Left ventricle myocardium inferior (tissue), 1 donor: Measurements from ENCODE around the gene COPG2. TPM values are rescaled to one million over a fixed set of nuclear protein-coding genes. Genes with fewer than 3 reads are reported as not detected.
A peak's percentile ranks its signal among the peaks of the same experiment; 100 is the strongest.

Experiments
- DNase-seq: peaks from one replicate; pipeline ENCODE4 v3.0.0-alpha.2; 2020
- H3K27ac ChIP-seq: fragments of 200-600 bp; replicated peaks from 2 replicates; pipeline ENCODE4 v1.8.0; 2021
- H3K27me3 ChIP-seq: fragments of 200-600 bp; 2 replicates; pipeline ENCODE4 v1.8.0; 2021; ENCODE audit warnings: low read depth
- H3K36me3 ChIP-seq: fragments of 200-600 bp; 2 replicates; pipeline ENCODE4 v1.8.0; 2021
- H3K4me1 ChIP-seq: fragments of 200-600 bp; 2 replicates; pipeline ENCODE4 v1.8.0; 2021
- H3K4me3 ChIP-seq: fragments of 200-600 bp; 2 replicates; pipeline ENCODE4 v1.8.0; 2021; ENCODE audit warnings: mild to moderate bottlenecking, moderate library complexity
- H3K9me3 ChIP-seq: fragments of 200-600 bp; replicated peaks from 2 replicates; pipeline ENCODE4 v1.8.0; 2021
- CTCF ChIP-seq: fragments of 200-600 bp; IDR thresholded peaks from 2 replicates; pipeline ENCODE4 v1.8.0; 2021; ENCODE audit warnings: antibody characterized with exemption, mild to moderate bottlenecking, borderline replicate concordance
- intact Hi-C: fragments of 100-400 bp; cut with micrococcal nuclease; formaldehyde crosslinking; loops from one replicate; pipeline ENCODE4 v1.11.0; 2022
- total RNA-seq: library from RNA; stranded (reverse); fragmentation: NEBNext Ultra II Directional; extraction: Animal tissue kit (Norgen Biotek cat#: 25700); gene quantifications from one replicate; pipeline ENCODE4 v1.2.1, GENCODE V29; 2021
- donor health status: DM: no; HTN: yes; CAD: no; lungs with severe emphysema.

The COPG2 gene
- total RNA-seq, 1 donor from 2014 or later, result 16.9 TPM

- intact Hi-C loops, result no loop called here
- H3K27me3 ChIP-seq, result no peaks in the 10 kb centered on the region
- DNase-seq, result peak; percentile 87
- peaks cover 6% of the 10 kb centered on the region for H3K36me3 ChIP-seq
- TF ChIP-seq CTCF, result no peak
- peak overlapping the region; percentile 35 for H3K4me3 ChIP-seq
- H3K9me3 ChIP-seq, result peaks cover 55% of the 10 kb centered on the region
- H3K4me1 ChIP-seq, result peaks cover 34% of the 10 kb centered on the region
- peak overlapping the region; percentile 92 for H3K27ac ChIP-seq
Observed at GRCh38 chr7:130566168-130566897, 102.2 kb downstream of the COPG2 start.

- Histone ChIP-seq H3K9me3 (peaks cover 16% of the 10 kb centered on the region), H3K27ac (no peak overlapping the region), H3K4me3 (no peak overlapping the region), H3K4me1 (peaks cover 19% of the 10 kb centered on the region), H3K27me3 (no peaks in the 10 kb centered on the region), H3K36me3 (peaks cover 15% of the 10 kb centered on the region)
- intact Hi-C loops, result no loop called here
- DNase-seq, result no peak
- no peak for TF ChIP-seq CTCF
Observed at GRCh38 chr7:130560972-130561371, 107.6 kb downstream of the COPG2 start.

- no peak for TF ChIP-seq CTCF
- Histone ChIP-seq H3K36me3 (peaks cover 17% of the 10 kb centered on the region), H3K4me3 (no peak overlapping the region), H3K9me3 (no peaks in the 10 kb centered on the region), H3K27me3 (no peaks in the 10 kb centered on the region), H3K27ac (no peak overlapping the region), H3K4me1 (peaks cover 3% of the 10 kb centered on the region)
- DNase-seq, result no peak
- intact Hi-C loops, result no loop called here
Observed at GRCh38 chr7:130559184-130559583, 109.4 kb downstream of the COPG2 start.

GRCh38 chr7:130554481-130554880 lies 114.1 kb downstream of the COPG2 start:
- no peak for DNase-seq
- no peak overlapping the region for H3K4me3 ChIP-seq
- intact Hi-C loops, result no loop called here
- no peak for TF ChIP-seq CTCF
- no peak overlapping the region for H3K27ac ChIP-seq
- peaks cover 16% of the 10 kb centered on the region for H3K36me3 ChIP-seq
- no peaks in the 10 kb centered on the region for H3K4me1 ChIP-seq
- no peaks in the 10 kb centered on the region for H3K9me3 ChIP-seq
- H3K27me3 ChIP-seq, result no peaks in the 10 kb centered on the region

- no peak for DNase-seq
- intact Hi-C loops, result no loop called here
- no peaks in the 10 kb centered on the region for H3K9me3 ChIP-seq
- peaks cover 20% of the 10 kb centered on the region for H3K36me3 ChIP-seq
- H3K4me3 ChIP-seq, result no peak overlapping the region
- no peak for TF ChIP-seq CTCF
- no peaks in the 10 kb centered on the region for H3K27me3 ChIP-seq
- H3K4me1 ChIP-seq, result no peaks in the 10 kb centered on the region
- H3K27ac ChIP-seq, result no peak overlapping the region
Observed at GRCh38 chr7:130553398-130554029, 115.0 kb downstream of the COPG2 start.
